Subcutaneous abdominal adipose tissue (tissue), 5 donors: ENCODE measurements around the gene SGMS1.
"Not testable (repeated sequence)": the region's sequence is repeated elsewhere in the genome, so short reads cannot be mapped to it uniquely, and the experiment has no call there.

Source experiments
- H3K27ac ChIP-seq: one replicate; pipeline ENCODE4 v1.7.0; 2013; ENCODE audit warnings: low read depth, mild to moderate bottlenecking, inconsistent platforms, low read length, moderate library complexity
- H3K27me3 ChIP-seq, 5 donors: one replicate each; pipeline ENCODE4 v1.7.0; 2013; ENCODE audit warnings: low read length in 5 of 5, inconsistent platforms in 1 of 5; ENCODE audit not compliant: control insufficient read depth in 5 of 5, insufficient read depth in 4 of 5
- H3K36me3 ChIP-seq, 5 donors: one replicate each; pipeline ENCODE4 v1.7.0; 2013; ENCODE audit warnings: low read length in 5 of 5; ENCODE audit not compliant: control insufficient read depth in 5 of 5, insufficient read depth in 5 of 5
- H3K4me1 ChIP-seq, 5 donors: one replicate each; pipeline ENCODE4 v1.7.0; 2013; ENCODE audit warnings: low read length in 5 of 5, mild to moderate bottlenecking in 3 of 5, moderate library complexity in 1 of 5; ENCODE audit not compliant: control insufficient read depth in 5 of 5, insufficient read depth in 5 of 5
- H3K4me3 ChIP-seq, 5 donors: one replicate each; pipeline ENCODE4 v1.7.0; 2013; ENCODE audit warnings: low read length in 5 of 5, low read depth in 1 of 5
- H3K9ac ChIP-seq, 5 donors: one replicate each; pipeline ENCODE4 v1.7.0; 2013; ENCODE audit warnings: low read length in 5 of 5, mild to moderate bottlenecking in 4 of 5, moderate library complexity in 3 of 5
- H3K9me3 ChIP-seq, 5 donors: one replicate each; pipeline ENCODE4 v1.7.0; 2013; ENCODE audit warnings: low read length in 5 of 5; ENCODE audit not compliant: control insufficient read depth in 5 of 5
- donor health status: healthy.
- donor health status: healthy.
- donor health status: healthy.
- donor health status: healthy.
- donor health status: healthy.

SGMS1 gene

GRCh38 chr10:50503661-50504320 is 120.0 kb downstream of the SGMS1 start:
- Histone ChIP-seq H3K9me3 (no peaks in the 10 kb centered on the region), H3K4me1 (peaks cover 0 to 6% (median 0%) of the 10 kb centered on the region in 5 donors), H3K27ac (no peak overlapping the region)

GRCh38 chr10:50503156-50503555 is 120.6 kb downstream of the SGMS1 start:
- H3K9ac ChIP-seq: not testable (repeated sequence)

More at GRCh38 chr10:50503661-50504320, 120.0 kb downstream of the SGMS1 start:
- H3K9ac ChIP-seq: no peak overlapping the region
- H3K4me3 ChIP-seq: no peak overlapping the region
- H3K36me3 ChIP-seq: no peaks in the 10 kb centered on the region
- no peaks in the 10 kb centered on the region for H3K27me3 ChIP-seq

GRCh38 chr10:50501924-50502452 is 121.8 kb downstream of the SGMS1 start:
- H3K27me3 ChIP-seq: no peaks in the 10 kb centered on the region
- no peak overlapping the region for H3K4me3 ChIP-seq
- peaks cover 0 to 6% (median 0%) of the 10 kb centered on the region in 5 donors for H3K4me1 ChIP-seq
- H3K9me3 ChIP-seq: no peaks in the 10 kb centered on the region
- no peaks in the 10 kb centered on the region for H3K36me3 ChIP-seq
- no peak overlapping the region for H3K27ac ChIP-seq
- no peak overlapping the region for H3K9ac ChIP-seq

More at GRCh38 chr10:50503156-50503555, 120.6 kb downstream of the SGMS1 start:
- H3K27me3 ChIP-seq, H3K9me3 ChIP-seq, H3K36me3 ChIP-seq, H3K4me3 ChIP-seq, H3K27ac ChIP-seq, H3K4me1 ChIP-seq: not testable (repeated sequence)

- Histone ChIP-seq H3K27ac (no peak overlapping the region), H3K9ac (no peak overlapping the region), H3K9me3 (no peaks in the 10 kb centered on the region), H3K4me1 (peaks cover 0 to 6% (median 0%) of the 10 kb centered on the region in 5 donors), H3K27me3 (no peaks in the 10 kb centered on the region), H3K4me3 (no peak overlapping the region), H3K36me3 (no peaks in the 10 kb centered on the region)
Observed at GRCh38 chr10:50501478-50501877, 122.3 kb downstream of the SGMS1 start.

GRCh38 chr10:50498465-50498864 is 125.3 kb downstream of the SGMS1 start:
- H3K9ac ChIP-seq: no peak overlapping the region
- H3K36me3 ChIP-seq: no peaks in the 10 kb centered on the region
- no peaks in the 10 kb centered on the region for H3K27me3 ChIP-seq
- peaks cover 0 to 6% (median 0%) of the 10 kb centered on the region in 5 donors for H3K4me1 ChIP-seq
- no peak overlapping the region for H3K27ac ChIP-seq
- no peak overlapping the region for H3K4me3 ChIP-seq
- H3K9me3 ChIP-seq: no peaks in the 10 kb centered on the region

GRCh38 chr10:50497758-50498157 is 126.0 kb downstream of the SGMS1 start:
- H3K4me3 ChIP-seq: no peak overlapping the region
- H3K27me3 ChIP-seq: no peaks in the 10 kb centered on the region
- H3K4me1 ChIP-seq: peaks cover 0 to 6% (median 0%) of the 10 kb centered on the region in 5 donors
- peak overlapping the region in 1 of 5 donors; percentile 11 for H3K9ac ChIP-seq
- no peak overlapping the region for H3K27ac ChIP-seq
- no peaks in the 10 kb centered on the region for H3K36me3 ChIP-seq
- H3K9me3 ChIP-seq: no peaks in the 10 kb centered on the region

GRCh38 chr10:50496228-50496627 is 127.5 kb downstream of the SGMS1 start:
- H3K9me3 ChIP-seq: no peaks in the 10 kb centered on the region
- H3K4me3 ChIP-seq: no peak overlapping the region
- no peaks in the 10 kb centered on the region for H3K36me3 ChIP-seq
- peaks cover 0 to 6% (median 0%) of the 10 kb centered on the region in 5 donors for H3K4me1 ChIP-seq
- no peaks in the 10 kb centered on the region for H3K27me3 ChIP-seq
- no peak overlapping the region for H3K27ac ChIP-seq
- H3K9ac ChIP-seq: no peak overlapping the region

- Histone ChIP-seq H3K36me3 (no peaks in the 10 kb centered on the region), H3K9me3 (no peaks in the 10 kb centered on the region), H3K4me3 (no peak overlapping the region), H3K27ac (no peak overlapping the region), H3K9ac (no peak overlapping the region), H3K27me3 (no peaks in the 10 kb centered on the region), H3K4me1 (no peaks in the 10 kb centered on the region)
Observed at GRCh38 chr10:50490241-50490640, 133.5 kb downstream of the SGMS1 start.

- H3K27me3 ChIP-seq, H3K36me3 ChIP-seq, H3K4me3 ChIP-seq, H3K9me3 ChIP-seq, H3K4me1 ChIP-seq, H3K9ac ChIP-seq, H3K27ac ChIP-seq: not testable (repeated sequence)
Observed at GRCh38 chr10:50484550-50484949, 139.2 kb downstream of the SGMS1 start.

- Histone ChIP-seq H3K9ac (no peak overlapping the region), H3K9me3 (peaks cover 0 to 7% (median 2%) of the 10 kb centered on the region in 5 donors), H3K4me3 (no peak overlapping the region)
Observed at GRCh38 chr10:50480054-50481007, 143.4 kb downstream of the SGMS1 start.

More at GRCh38 chr10:50480054-50481007, 143.4 kb downstream of the SGMS1 start:
- Histone ChIP-seq H3K36me3 (no peaks in the 10 kb centered on the region), H3K27me3 (no peaks in the 10 kb centered on the region), H3K4me1 (no peaks in the 10 kb centered on the region), H3K27ac (no peak overlapping the region)
